Panc1 (cell line): ENCODE results near the gene UGT1A9. TPM values are rescaled to one million over a fixed set of nuclear protein-coding genes. Genes with fewer than 3 reads are reported as not detected.
A peak's percentile ranks its signal among the peaks of the same experiment; 100 is the strongest.

Experiments
- ATAC-seq: fragments of 200-7000 bp; cut with Tn5 transposase; 2 replicates; pipeline ENCODE4 v1.9.1; 2020; ENCODE audit warnings: mild to moderate bottlenecking, moderate library complexity
- BruUV-seq: library from RNA; stranded (reverse); fragments of 400-500 nt; replicated peaks from 2 replicates; lab custom pipeline; 2021; lab: Mats Ljungman, UMichigan
- CTCF ChIA-PET: fragments of 300-600 bp; sonication (Branson Sonifier 250); formaldehyde crosslinking; loops from one replicate; lab custom pipeline; 2022; ENCODE audit warnings: antibody characterized with exemption; lab: Charles Lee
- POLR2A ChIA-PET: fragments of 300-600 bp; sonication (Branson Sonifier 250); formaldehyde crosslinking; loops from one replicate; lab custom pipeline; 2022; ENCODE audit warnings: antibody characterized with exemption; lab: Charles Lee
- DNase-seq: peaks from one replicate; pipeline ENCODE4 v3.0.0-alpha.2; 2010; ENCODE audit warnings: low read depth, low spot score
- H3K27ac ChIP-seq: 2 replicates; pipeline ENCODE4 v1.5.1; 2011; ENCODE audit warnings: mild to moderate bottlenecking, low read length, inconsistent platforms
- H3K27me3 ChIP-seq: fragments of 200-500 bp; sonication (Bioruptor generic); 2 replicates; pipeline ENCODE4 v1.6.0; 2014; ENCODE audit warnings: low read length, inconsistent platforms; ENCODE audit not compliant: control insufficient read depth, insufficient read depth
- H3K36me3 ChIP-seq: fragments of 200-500 bp; sonication (Bioruptor generic); 2 replicates; pipeline ENCODE4 v1.5.1; 2014; ENCODE audit warnings: inconsistent platforms, mild to moderate bottlenecking, low read length, moderate library complexity; ENCODE audit not compliant: control insufficient read depth, insufficient read depth
- H3K4me1 ChIP-seq: 2 replicates; pipeline ENCODE4 v1.5.1; 2011; ENCODE audit warnings: inconsistent platforms, mild to moderate bottlenecking, low read length, moderate library complexity; ENCODE audit not compliant: control insufficient read depth, insufficient read depth
- H3K4me3 ChIP-seq, 2 experiments: 2 replicates each; pipeline ENCODE4 v1.5.1; 2011 to 2012; ENCODE audit warnings: low read depth in 2 of 2, low read length in 2 of 2, mild to moderate bottlenecking in 2 of 2, inconsistent platforms in 1 of 2, moderate library complexity in 1 of 2
- H3K9me3 ChIP-seq: fragments of 200-500 bp; sonication (Bioruptor generic); 2 replicates; pipeline ENCODE4 v1.5.1; 2014; ENCODE audit warnings: low read depth, mild to moderate bottlenecking, inconsistent platforms, low read length, moderate library complexity; ENCODE audit not compliant: control insufficient read depth, insufficient read depth
- POLR2AphosphoS5 ChIP-seq: IDR thresholded peaks from 2 replicates; pipeline ENCODE4 v1.6.1; 2012; ENCODE audit warnings: mild to moderate bottlenecking, low read depth, low read length, moderate library complexity
- REST ChIP-seq, 2 experiments: IDR thresholded peaks; 2 replicates each; pipeline ENCODE4 v1.6.1; 2011 to 2012; ENCODE audit warnings: low read depth in 2 of 2, control low read depth in 1 of 2, low read length in 1 of 2, mild to moderate bottlenecking in 1 of 2, moderate library complexity in 1 of 2; ENCODE audit not compliant: insufficient read depth in 1 of 2
- SIN3A ChIP-seq: IDR thresholded peaks from 2 replicates; pipeline ENCODE4 v1.6.1; 2012; ENCODE audit warnings: low read depth, mild to moderate bottlenecking, low read length, moderate library complexity, borderline replicate concordance; ENCODE audit not compliant: insufficient read depth
- TCF7L2 ChIP-seq: IDR thresholded peaks from 2 replicates; pipeline ENCODE4 v1.6.1; 2011; ENCODE audit warnings: mild to moderate bottlenecking, low read depth, low read length, inconsistent platforms
- in situ Hi-C: cut with HindIII; loops from 2 replicates; pipeline ENCODE4 v1.10.0; 2016; ENCODE audit warnings: low sequenced_read_pairs, low pct_unique_long_range_greater_than_20kb
- intact Hi-C: fragments of 100-400 bp; cut with micrococcal nuclease; formaldehyde crosslinking; loops from one replicate; pipeline ENCODE4 v1.10.0; 2022; ENCODE audit not compliant: unreplicated experiment
- total RNA-seq: library from RNA; stranded (reverse); gene quantifications from one replicate; pipeline ENCODE4 v1.2.1, GENCODE V29; 2021; ENCODE audit not compliant: unreplicated experiment
- TF ChIP-seq, protein P1 (sequence below): fragments of 450-650 bp; IDR thresholded peaks from 2 replicates; pipeline ENCODE4 v1.5.1; 2017; ENCODE audit warnings: mild to moderate bottlenecking

UGT1A9 gene
- total RNA-seq, 1 experiment from 2014 or later: not detected

- in situ Hi-C loops: no loop called here
- Histone ChIP-seq H3K27ac (no peak overlapping the region), H3K4me3 (no peak overlapping the region), H3K27me3 (no peaks in the 10 kb centered on the region), H3K4me1 (no peaks in the 10 kb centered on the region), H3K9me3 (no peaks in the 10 kb centered on the region), H3K36me3 (no peaks in the 10 kb centered on the region)
- no peak for DNase-seq
- CTCF ChIA-PET: no interaction called here
- POLR2A ChIA-PET: no interaction called here
- TF ChIP-seq TCF7L2 (no peak), POLR2AphosphoS5 (no peak), SIN3A (no peak), REST (IDR thresholded peaks at IDR 0.05; ENCODE audit: insufficient read depth in 1 of 2, low read depth in 2 of 2, low read length in 1 of 2) (no peak)
- TF ChIP-seq, protein P1, sequence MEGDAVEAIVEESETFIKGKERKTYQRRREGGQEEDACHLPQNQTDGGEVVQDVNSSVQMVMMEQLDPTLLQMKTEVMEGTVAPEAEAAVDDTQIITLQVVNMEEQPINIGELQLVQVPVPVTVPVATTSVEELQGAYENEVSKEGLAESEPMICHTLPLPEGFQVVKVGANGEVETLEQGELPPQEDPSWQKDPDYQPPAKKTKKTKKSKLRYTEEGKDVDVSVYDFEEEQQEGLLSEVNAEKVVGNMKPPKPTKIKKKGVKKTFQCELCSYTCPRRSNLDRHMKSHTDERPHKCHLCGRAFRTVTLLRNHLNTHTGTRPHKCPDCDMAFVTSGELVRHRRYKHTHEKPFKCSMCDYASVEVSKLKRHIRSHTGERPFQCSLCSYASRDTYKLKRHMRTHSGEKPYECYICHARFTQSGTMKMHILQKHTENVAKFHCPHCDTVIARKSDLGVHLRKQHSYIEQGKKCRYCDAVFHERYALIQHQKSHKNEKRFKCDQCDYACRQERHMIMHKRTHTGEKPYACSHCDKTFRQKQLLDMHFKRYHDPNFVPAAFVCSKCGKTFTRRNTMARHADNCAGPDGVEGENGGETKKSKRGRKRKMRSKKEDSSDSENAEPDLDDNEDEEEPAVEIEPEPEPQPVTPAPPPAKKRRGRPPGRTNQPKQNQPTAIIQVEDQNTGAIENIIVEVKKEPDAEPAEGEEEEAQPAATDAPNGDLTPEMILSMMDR: no peak
- intact Hi-C loops: no loop called here
- BruUV-seq: no TSS peak
- ATAC-seq: no peak
Observed at GRCh38 chr2:233772153-233772552, 100.5 kb downstream of the UGT1A9 start.

GRCh38 chr2:233772583-233772982, 100.9 kb downstream of the UGT1A9 start:
- Histone ChIP-seq H3K9me3 (no peaks in the 10 kb centered on the region), H3K27me3 (no peaks in the 10 kb centered on the region), H3K4me3 (no peak overlapping the region), H3K27ac (no peak overlapping the region), H3K36me3 (no peaks in the 10 kb centered on the region), H3K4me1 (no peaks in the 10 kb centered on the region)
- POLR2A ChIA-PET: no interaction called here
- CTCF ChIA-PET: interaction anchor here (0.6 kb wide), 1 partner anchor 12 kb away, joined by 3 read pairs; no protein-coding TSS in a partner anchor
- peak; percentile 78; the same call in 1 of the 2 replicates for ATAC-seq
- BruUV-seq: no TSS peak
- DNase-seq: no peak
- intact Hi-C loops: no loop called here
- in situ Hi-C loops: no loop called here
- TF ChIP-seq SIN3A (no peak), TCF7L2 (no peak), REST (IDR thresholded peaks at IDR 0.05; ENCODE audit: insufficient read depth in 1 of 2, low read depth in 2 of 2, low read length in 1 of 2) (no peak), POLR2AphosphoS5 (no peak)
- TF ChIP-seq, protein P1: peak; percentile 54
